ENCODE measurements around the gene ATP6V0A1. TPM values are rescaled to one million over a fixed set of nuclear protein-coding genes. Genes with fewer than 3 reads are reported as not detected.
A peak's percentile ranks its signal among the peaks of the same experiment; 100 is the strongest.

Gene ATP6V0A1
- polyA plus RNA-seq, 1 donor from 2014 or later: 92.1 TPM

- Histone ChIP-seq H3K4me2 (ENCODE audit: low read length) (no peak overlapping the region), H3F3A (ENCODE audit: insufficient read depth, low read length, poor library complexity, severe bottlenecking) (no peaks in the 10 kb centered on the region), H3K4me3 (ENCODE audit: low read length) (no peak overlapping the region), H3K27ac (ENCODE audit: low read length) (peak overlapping the region; percentile 39), H3K9me3 (ENCODE audit: low read length) (no peaks in the 10 kb centered on the region), H3K36me3 (ENCODE audit: insufficient read depth, low read length) (no peaks in the 10 kb centered on the region), H3K9me2 (ENCODE audit: insufficient read depth, low read length) (no peaks in the 10 kb centered on the region), H2AFZ (ENCODE audit: low read depth, low read length) (peak overlapping the region; percentile 42), H4K20me1 (ENCODE audit: insufficient read depth) (no peaks in the 10 kb centered on the region), H3K27me3 (ENCODE audit: insufficient read depth, low read depth, low read length) (peaks cover 22% of the 10 kb centered on the region), H3K9ac (ENCODE audit: low read length) (peak overlapping the region; percentile 32), H3K79me2 (replicated peaks; ENCODE audit: insufficient read depth, low read length) (no peaks in the 10 kb centered on the region)
- TF ChIP-seq RAD21 (conservative IDR thresholded peaks at IDR 0.05): peak; percentile 55
- no peak for TF ChIP-seq MXI1 (conservative IDR thresholded peaks at IDR 0.05; ENCODE audit: poor library complexity, severe bottlenecking)
- TF ChIP-seq CTCF (IDR thresholded peaks at IDR 0.05; ENCODE audit: poor library complexity, severe bottlenecking): peak; percentile 77
- no peak for TF ChIP-seq EP300 (conservative IDR thresholded peaks at IDR 0.05; ENCODE audit: poor library complexity, severe bottlenecking)
- TF ChIP-seq TAF1 (IDR thresholded peaks at IDR 0.05; ENCODE audit: low read depth): peak; percentile 60
- TF ChIP-seq SMC3 (conservative IDR thresholded peaks at IDR 0.05; ENCODE audit: poor library complexity): peak; percentile 68
- peak; percentile 78 for TF ChIP-seq POLR2AphosphoS5 (IDR thresholded peaks at IDR 0.05)
- no peak for TF ChIP-seq EZH2 (IDR thresholded peaks at IDR 0.05; ENCODE audit: borderline replicate concordance, insufficient read depth, low read length, poor library complexity, severe bottlenecking)
- peak; percentile 52 for TF ChIP-seq REST (IDR thresholded peaks at IDR 0.05; ENCODE audit: borderline replicate concordance)
Measured at GRCh38 chr17:42428141-42428944, 30.3 kb upstream of the ATP6V0A1 start.

GRCh38 chr17:42429726-42430447 lies 28.8 kb upstream of the ATP6V0A1 start:
- no peak for TF ChIP-seq CTCF (IDR thresholded peaks at IDR 0.05; ENCODE audit: poor library complexity, severe bottlenecking)
- TF ChIP-seq EZH2 (IDR thresholded peaks at IDR 0.05; ENCODE audit: borderline replicate concordance, insufficient read depth, low read length, poor library complexity, severe bottlenecking): no peak
- no peak for TF ChIP-seq SMC3 (conservative IDR thresholded peaks at IDR 0.05; ENCODE audit: poor library complexity)
- TF ChIP-seq EP300 (conservative IDR thresholded peaks at IDR 0.05; ENCODE audit: poor library complexity, severe bottlenecking): no peak
- Histone ChIP-seq H3F3A (ENCODE audit: insufficient read depth, low read length, poor library complexity, severe bottlenecking) (no peaks in the 10 kb centered on the region), H3K79me2 (replicated peaks; ENCODE audit: insufficient read depth, low read length) (no peaks in the 10 kb centered on the region), H3K9ac (ENCODE audit: low read length) (no peak overlapping the region), H3K36me3 (ENCODE audit: insufficient read depth, low read length) (no peaks in the 10 kb centered on the region), H3K27me3 (ENCODE audit: insufficient read depth, low read depth, low read length) (peaks cover 7% of the 10 kb centered on the region), H3K27ac (ENCODE audit: low read length) (no peak overlapping the region), H4K20me1 (ENCODE audit: insufficient read depth) (no peaks in the 10 kb centered on the region), H3K9me3 (ENCODE audit: low read length) (no peaks in the 10 kb centered on the region), H3K4me2 (ENCODE audit: low read length) (no peak overlapping the region), H3K4me3 (ENCODE audit: low read length) (no peak overlapping the region), H3K9me2 (ENCODE audit: insufficient read depth, low read length) (no peaks in the 10 kb centered on the region), H2AFZ (ENCODE audit: low read depth, low read length) (no peak overlapping the region)

All from neural cell (in vitro differentiated cells).